Activated CD8-positive, alpha-beta T cell treated with anti-CD3 and anti-CD28 coated beads, Interleukin-2, amount 10 ng/mL, durations not matched to agents 7 days and 5 days (primary cell): ENCODE results near the gene NATD1. TPM values are rescaled to one million over a fixed set of nuclear protein-coding genes. Genes with fewer than 3 reads are reported as not detected.
A peak's percentile ranks its signal among the peaks of the same experiment; 100 is the strongest.
"Not testable (repeated sequence)": the region's sequence is repeated elsewhere in the genome, so short reads cannot be mapped to it uniquely, and the experiment has no call there.

Experiments
- ATAC-seq: fragments of 150-1000 bp; cut with Tn5 transposase; one replicate; pipeline ENCODE4 v1.10.0; 2021; ENCODE audit warnings: moderate library complexity
- CTCF ChIA-PET: fragments of 350-600 bp; sonication (Branson Sonifier 250); formaldehyde crosslinking; loops from one replicate; lab custom pipeline; 2021; ENCODE audit warnings: antibody characterized with exemption; lab: Charles Lee
- POLR2A ChIA-PET: fragments of 350-600 bp; sonication (Branson Sonifier 250); formaldehyde crosslinking; loops from one replicate; lab custom pipeline; 2021; ENCODE audit warnings: antibody characterized with exemption; lab: Charles Lee
- DNase-seq: peaks from one replicate; pipeline ENCODE4 v3.0.0-alpha.2; 2020
- H3K27ac Mint-ChIP-seq: one replicate; pipeline ENCODE4 v1.8.0; 2021; ENCODE audit warnings: mild to moderate bottlenecking, mixed read lengths
- H3K27me3 Mint-ChIP-seq: one replicate; pipeline ENCODE4 v1.8.0; 2021; ENCODE audit warnings: low read depth, mixed read lengths
- H3K36me3 Mint-ChIP-seq: one replicate; pipeline ENCODE4 v1.8.0; 2021; ENCODE audit warnings: low read depth, mixed read lengths
- H3K4me1 Mint-ChIP-seq: one replicate; pipeline ENCODE4 v1.8.0; 2021; ENCODE audit warnings: low read depth, mixed read lengths
- H3K4me3 Mint-ChIP-seq: one replicate; pipeline ENCODE4 v1.8.0; 2021; ENCODE audit warnings: mild to moderate bottlenecking, mixed read lengths
- H3K9me3 Mint-ChIP-seq: one replicate; pipeline ENCODE4 v1.8.0; 2022; ENCODE audit warnings: mixed read lengths; ENCODE audit not compliant: insufficient read depth
- total RNA-seq, 2 experiments: library from RNA; stranded (reverse); gene quantifications; one replicate each; pipeline ENCODE4 v1.2.3, GENCODE V29; 2021

Gene NATD1
- total RNA-seq, 2 experiments from 2014 or later, result 1.1 to 1.3 TPM

DNA sequence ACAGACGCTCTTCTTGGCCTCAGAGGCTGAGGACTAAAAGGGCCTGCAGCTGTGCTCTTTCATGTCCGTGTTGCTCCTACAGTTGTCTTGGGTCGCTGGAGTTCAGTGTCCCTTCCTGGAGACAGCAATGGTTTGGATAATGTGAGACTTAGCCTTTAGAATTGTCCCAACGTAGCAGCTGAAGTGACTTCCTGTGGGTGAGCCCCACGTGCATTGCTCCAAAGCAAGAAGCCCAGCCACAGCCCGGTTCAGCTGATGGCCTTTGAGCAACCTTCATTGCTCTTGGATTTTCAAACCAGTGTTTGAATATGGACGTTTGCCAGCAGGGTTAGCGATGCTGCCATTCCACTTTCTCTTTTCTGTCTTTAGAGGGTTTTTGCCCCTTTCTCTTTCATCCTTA lies 59.0 kb downstream of the NATD1 start:
- ATAC-seq (no peak), DNase-seq (no peak)
- CTCF ChIA-PET, result interaction anchor here (0.7 kb wide), 1 partner anchor 151 kb away, joined by 3 read pairs; the partner anchor contains the start of gene USP22
- H3K4me1 Mint-ChIP-seq, result peaks cover 13% of the 10 kb centered on the region
- H3K9me3 Mint-ChIP-seq, result no peaks in the 10 kb centered on the region
- peaks cover 40% of the 10 kb centered on the region for H3K36me3 Mint-ChIP-seq
- POLR2A ChIA-PET, result interaction anchor here (0.6 to 0.7 kb wide), 2 partner anchors 19 to 152 kb away, joined by 3 to 4 read pairs; no protein-coding TSS in a partner anchor
- H3K4me3 Mint-ChIP-seq, result no peak overlapping the region
- H3K27me3 Mint-ChIP-seq, result no peaks in the 10 kb centered on the region
- H3K27ac Mint-ChIP-seq, result no peak overlapping the region

DNA sequence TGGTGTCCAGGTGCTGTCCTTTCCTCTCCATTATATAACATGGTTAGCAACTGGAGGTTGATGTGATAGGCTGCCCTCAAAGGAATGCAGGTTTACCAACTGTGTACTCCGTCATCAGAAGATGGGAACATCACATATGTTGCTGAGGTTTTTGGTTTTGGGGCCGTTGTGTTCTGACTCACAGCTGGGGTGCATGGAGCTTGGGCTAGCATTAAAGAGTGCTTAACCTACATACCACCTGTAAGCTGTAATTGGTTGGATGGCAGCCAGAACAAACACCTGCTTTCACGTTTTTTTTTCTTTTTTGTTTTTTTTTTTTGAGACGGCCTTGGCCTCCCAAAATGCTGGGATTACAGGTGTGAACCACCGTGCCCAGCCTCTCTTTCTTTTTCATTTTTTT lies 60.2 kb downstream of the NATD1 start:
- ChIA-PET POLR2A (interaction anchor here (1.0 kb wide), 1 partner anchor 20 kb away, joined by 3 read pairs; no protein-coding TSS in a partner anchor), CTCF (no interaction called here)
- ATAC-seq, result peak; percentile 42
- H3K27me3 Mint-ChIP-seq, result no peaks in the 10 kb centered on the region
- peaks cover 31% of the 10 kb centered on the region for H3K36me3 Mint-ChIP-seq
- H3K4me3 Mint-ChIP-seq, result no peak overlapping the region
- no peak overlapping the region for H3K27ac Mint-ChIP-seq
- H3K9me3 Mint-ChIP-seq, result no peaks in the 10 kb centered on the region
- DNase-seq, result no peak
- H3K4me1 Mint-ChIP-seq, result peaks cover 13% of the 10 kb centered on the region

DNA sequence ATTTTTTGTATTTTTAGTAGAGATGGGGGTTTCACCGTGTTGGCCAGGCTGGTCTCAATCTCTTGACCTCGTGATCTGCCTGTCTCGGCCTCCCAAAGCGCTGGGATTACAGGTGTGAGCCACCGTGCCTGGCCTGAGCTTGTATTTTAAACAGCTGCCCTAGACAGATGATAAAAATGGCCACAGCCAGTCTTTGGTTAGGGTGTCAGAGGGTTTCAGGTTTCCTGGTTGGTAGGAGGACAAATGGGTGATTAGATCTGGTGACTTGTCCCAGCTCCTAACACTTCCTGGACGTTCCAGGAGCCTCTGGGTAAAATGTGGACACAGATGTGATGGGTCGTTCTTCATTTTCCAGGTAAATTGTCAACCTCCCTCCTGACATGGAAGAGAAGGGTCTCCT lies 60.8 kb downstream of the NATD1 start:
- H3K4me3 Mint-ChIP-seq, H3K27ac Mint-ChIP-seq, H3K9me3 Mint-ChIP-seq, CTCF ChIA-PET, H3K27me3 Mint-ChIP-seq, ATAC-seq, DNase-seq: not testable (repeated sequence)
- H3K36me3 Mint-ChIP-seq, result peaks cover 26% of the 10 kb centered on the region
- peaks cover 13% of the 10 kb centered on the region for H3K4me1 Mint-ChIP-seq
- POLR2A ChIA-PET, result interaction anchor here (0.6 to 1.0 kb wide), 2 partner anchors 21 to 75 kb away, joined by 3 read pairs; no protein-coding TSS in a partner anchor

DNA sequence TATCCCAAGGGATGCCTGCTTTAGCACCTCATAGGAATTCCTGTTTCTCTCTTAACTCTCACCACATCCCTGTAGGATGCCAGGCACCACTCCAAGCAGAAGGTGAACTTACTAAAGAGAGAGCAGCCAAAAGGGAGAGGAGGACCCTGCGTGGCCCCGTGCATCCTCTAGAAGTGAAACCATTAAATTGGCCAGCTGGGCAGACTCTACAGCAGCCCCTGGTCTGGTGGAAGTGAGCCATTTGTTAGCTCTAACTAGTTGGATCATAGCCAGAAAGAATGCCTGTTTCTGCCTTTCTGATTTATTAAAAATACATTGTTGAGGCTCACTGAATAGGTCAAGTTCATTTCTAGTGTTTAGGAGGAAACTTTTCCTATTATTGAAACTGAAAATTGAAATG lies 61.5 kb downstream of the NATD1 start:
- Mint-ChIP-seq H3K4me1 (peaks cover 13% of the 10 kb centered on the region), H3K27ac (no peak overlapping the region), H3K36me3 (peaks cover 20% of the 10 kb centered on the region), H3K4me3 (no peak overlapping the region), H3K9me3 (no peaks in the 10 kb centered on the region), H3K27me3 (no peaks in the 10 kb centered on the region)
- DNase-seq (no peak), ATAC-seq (no peak)
- ChIA-PET POLR2A (interaction anchor here (0.6 kb wide), 1 partner anchor 74 kb away, joined by 3 read pairs; no protein-coding TSS in a partner anchor), CTCF (no interaction called here)

DNA sequence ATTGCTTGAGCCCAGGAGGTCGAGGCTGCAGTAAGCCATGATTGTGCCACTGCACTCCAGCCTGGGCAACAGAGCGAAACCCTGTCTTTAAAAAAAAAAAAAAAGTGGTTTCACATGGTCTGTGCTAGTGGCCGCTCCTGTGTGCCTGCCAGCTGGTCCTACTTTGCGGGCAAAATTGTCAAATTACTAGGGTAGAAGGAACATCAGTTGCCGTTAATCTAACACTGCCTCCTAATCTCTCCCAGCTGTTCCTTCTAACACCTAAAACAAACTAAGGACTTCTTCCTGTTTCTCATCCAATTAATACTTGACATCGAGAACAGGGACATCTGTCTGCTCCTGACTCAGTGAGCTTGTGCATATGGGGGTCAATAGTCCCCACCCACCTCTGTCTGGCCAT lies 63.1 kb downstream of the NATD1 start:
- no peaks in the 10 kb centered on the region for H3K27me3 Mint-ChIP-seq
- no peak overlapping the region for H3K4me3 Mint-ChIP-seq
- ChIA-PET POLR2A (no interaction called here), CTCF (interaction anchor here (0.9 kb wide), 2 partner anchors 17 to 70 kb away, joined by 3 to 4 read pairs; no protein-coding TSS in a partner anchor)
- no peaks in the 10 kb centered on the region for H3K9me3 Mint-ChIP-seq
- DNase-seq (no peak), ATAC-seq (no peak)
- peaks cover 19% of the 10 kb centered on the region for H3K36me3 Mint-ChIP-seq
- no peak overlapping the region for H3K27ac Mint-ChIP-seq
- H3K4me1 Mint-ChIP-seq, result peaks cover 13% of the 10 kb centered on the region

DNA sequence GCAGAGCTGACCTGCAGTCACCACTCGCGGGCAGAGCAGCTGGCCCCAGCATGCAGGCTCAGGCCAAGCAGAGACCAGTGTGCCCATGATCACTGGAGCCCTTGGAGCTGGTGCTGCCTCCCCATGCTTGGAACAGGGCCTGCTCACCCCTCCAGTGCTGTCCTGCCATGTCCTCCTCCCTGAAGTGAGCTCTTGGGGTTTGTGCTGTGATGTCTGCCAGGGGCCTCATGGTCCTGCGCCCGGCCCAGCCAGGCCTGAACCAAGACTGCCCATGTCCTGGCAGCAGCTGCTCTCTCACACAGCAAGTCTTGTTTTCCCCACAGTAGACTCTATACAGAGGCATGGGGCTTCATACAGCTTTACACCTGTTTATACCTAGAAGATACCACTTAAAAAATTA lies 63.8 kb downstream of the NATD1 start:
- Mint-ChIP-seq H3K27me3 (no peaks in the 10 kb centered on the region), H3K27ac (no peak overlapping the region)
- CTCF ChIA-PET, result interaction anchor here (0.9 kb wide), 2 partner anchors 16 to 70 kb away, joined by 3 to 4 read pairs; no protein-coding TSS in a partner anchor

More for the DNA sequence above, 63.8 kb downstream of the NATD1 start:
- peaks cover 21% of the 10 kb centered on the region for H3K36me3 Mint-ChIP-seq
- peaks cover 13% of the 10 kb centered on the region for H3K4me1 Mint-ChIP-seq
- ATAC-seq (no peak), DNase-seq (no peak)
- no peak overlapping the region for H3K4me3 Mint-ChIP-seq
- POLR2A ChIA-PET, result interaction anchor here (0.6 kb wide), 1 partner anchor 31 kb away, joined by 6 read pairs; no protein-coding TSS in a partner anchor
- no peaks in the 10 kb centered on the region for H3K9me3 Mint-ChIP-seq

Other genes with a start within 250 kb of the NATD1 start
- 100 to 1,000 TPM; 138 to 148 TPM for gene USP22, start 210.4 kb downstream of the NATD1 start, total RNA-seq
- 10 to 100 TPM; 15.1 to 15.2 TPM for gene DHRS7B, start 126.4 kb downstream of the NATD1 start, total RNA-seq
- 10 to 100 TPM; 22.2 to 27.7 TPM for gene TMEM11, start 39.2 kb downstream of the NATD1 start, total RNA-seq
- 10 to 100 TPM; 57.4 to 57.8 TPM for gene MAP2K3, start 31.3 kb upstream of the NATD1 start, total RNA-seq
- gene KCNJ12, start 122.9 kb upstream of the NATD1 start, total RNA-seq, result not detected